HG02610 (cell line): ENCODE results near the gene NOC4L.

ENCODE experiments used
- ATAC-seq: cut with Tn5 transposase; IDR thresholded peaks from one replicate; pipeline ENCODE4 v1.9.1; 2021; ENCODE audit warnings: mild to moderate bottlenecking, moderate library complexity; ENCODE audit not compliant: unreplicated experiment

Gene NOC4L

GRCh38 chr12:132166801-132167591 is 22.7 kb downstream of the NOC4L start:
- ATAC-seq, result no peak

GRCh38 chr12:132167611-132168310 is 23.5 kb downstream of the NOC4L start:
- ATAC-seq, result no peak

GRCh38 chr12:132168311-132169031 is 24.2 kb downstream of the NOC4L start:
- ATAC-seq, result no peak

GRCh38 chr12:132169376-132169775 is 25.1 kb downstream of the NOC4L start:
- ATAC-seq, result no peak

- ATAC-seq, result no peak
Observed at GRCh38 chr12:132170094-132170636, 25.9 kb downstream of the NOC4L start.

GRCh38 chr12:132170637-132171292 is 26.5 kb downstream of the NOC4L start:
- no peak for ATAC-seq

GRCh38 chr12:132171293-132171967 is 27.2 kb downstream of the NOC4L start:
- ATAC-seq, result no peak

- ATAC-seq, result no peak
Observed at GRCh38 chr12:132171968-132172521, 27.8 kb downstream of the NOC4L start.

GRCh38 chr12:132172619-132173018 is 28.4 kb downstream of the NOC4L start:
- ATAC-seq, result no peak

GRCh38 chr12:132173135-132174014 is 29.1 kb downstream of the NOC4L start:
- no peak for ATAC-seq

GRCh38 chr12:132174015-132174838 is 30.0 kb downstream of the NOC4L start:
- no peak for ATAC-seq

- no peak for ATAC-seq
Observed at GRCh38 chr12:132174839-132175490, 30.7 kb downstream of the NOC4L start.

- no peak for ATAC-seq
Observed at GRCh38 chr12:132175496-132176384, 31.5 kb downstream of the NOC4L start.

- ATAC-seq, result no peak
Observed at GRCh38 chr12:132176385-132176919, 32.2 kb downstream of the NOC4L start.

GRCh38 chr12:132176920-132177551 is 32.8 kb downstream of the NOC4L start:
- no peak for ATAC-seq

GRCh38 chr12:132178316-132178715 is 34.1 kb downstream of the NOC4L start:
- ATAC-seq, result no peak
